ENCODE results near the gene PAQR8. TPM values are rescaled to one million over a fixed set of nuclear protein-coding genes. Genes with fewer than 3 reads are reported as not detected.

The PAQR8 gene
- total and polyA plus RNA-seq, 2 of the 13 experiments (the other 11 are each of a cell fraction or from before 2014, with no cell fraction given) = 37.7 to 50.7 TPM

DNA sequence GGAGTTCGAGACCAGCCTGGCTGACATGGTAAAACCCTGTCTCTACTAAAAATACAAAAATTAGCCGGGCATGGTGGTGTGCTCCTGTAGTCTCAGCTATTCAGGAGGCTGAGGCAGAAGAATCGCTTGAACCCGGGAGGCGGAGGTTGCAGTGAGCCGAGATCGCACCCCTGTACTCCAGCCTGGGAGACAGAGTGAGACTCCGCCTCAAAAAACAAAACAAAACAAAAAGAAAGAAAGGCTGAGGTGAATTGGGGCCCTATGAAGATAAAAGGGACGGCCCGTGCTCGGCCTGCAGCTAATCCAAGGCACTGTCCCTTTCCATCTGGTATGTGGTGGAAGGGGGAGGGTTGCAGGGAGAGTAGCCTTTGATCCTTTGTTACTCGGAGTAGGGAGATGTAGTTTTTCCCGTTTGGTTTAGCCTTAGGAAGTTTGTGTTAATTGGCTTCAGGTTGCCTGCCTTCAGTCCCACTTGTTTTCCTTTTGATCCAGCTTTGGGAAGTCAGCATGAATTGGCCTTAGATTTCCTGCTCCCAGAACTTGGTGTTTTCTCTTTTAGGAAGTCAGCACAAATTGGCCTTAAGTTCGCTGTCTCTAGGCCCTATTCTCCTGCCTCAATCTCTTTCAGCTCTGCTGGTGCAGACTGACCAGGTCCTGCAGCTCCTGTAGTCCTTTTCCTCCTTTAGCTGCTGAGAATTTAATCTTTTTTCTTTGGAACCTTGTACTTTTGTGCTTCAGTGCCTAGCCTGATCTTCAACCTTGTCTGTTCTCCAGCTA is 36.1 kb upstream of the PAQR8 start (continued):
- TF ChIP-seq ZIK1 (CRISPR knock-in tag; IDR thresholded peaks at IDR 0.05; ENCODE audit: borderline replicate concordance, low read depth) = no peak
- peak; percentile 11 for TF ChIP-seq MED8 (CRISPR knock-in tag; IDR thresholded peaks at IDR 0.05; ENCODE audit: insufficient replicate concordance)
- peak; percentile 99 for TF ChIP-seq SOX5 (CRISPR knock-in tag; IDR thresholded peaks at IDR 0.05; ENCODE audit: borderline replicate concordance)
- TF ChIP-seq, protein P1, sequence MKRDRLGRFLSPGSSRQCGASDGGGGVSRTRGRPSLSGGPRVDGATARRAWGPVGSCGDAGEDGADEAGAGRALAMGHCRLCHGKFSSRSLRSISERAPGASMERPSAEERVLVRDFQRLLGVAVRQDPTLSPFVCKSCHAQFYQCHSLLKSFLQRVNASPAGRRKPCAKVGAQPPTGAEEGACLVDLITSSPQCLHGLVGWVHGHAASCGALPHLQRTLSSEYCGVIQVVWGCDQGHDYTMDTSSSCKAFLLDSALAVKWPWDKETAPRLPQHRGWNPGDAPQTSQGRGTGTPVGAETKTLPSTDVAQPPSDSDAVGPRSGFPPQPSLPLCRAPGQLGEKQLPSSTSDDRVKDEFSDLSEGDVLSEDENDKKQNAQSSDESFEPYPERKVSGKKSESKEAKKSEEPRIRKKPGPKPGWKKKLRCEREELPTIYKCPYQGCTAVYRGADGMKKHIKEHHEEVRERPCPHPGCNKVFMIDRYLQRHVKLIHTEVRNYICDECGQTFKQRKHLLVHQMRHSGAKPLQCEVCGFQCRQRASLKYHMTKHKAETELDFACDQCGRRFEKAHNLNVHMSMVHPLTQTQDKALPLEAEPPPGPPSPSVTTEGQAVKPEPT (CRISPR knock-in tag; IDR thresholded peaks at IDR 0.05; ENCODE audit: low read depth) = no peak
- TF ChIP-seq ZNF207 (IDR thresholded peaks at IDR 0.05; ENCODE audit: borderline replicate concordance) = no peak
- no peak for TF ChIP-seq ZNF83 (CRISPR knock-in tag; IDR thresholded peaks at IDR 0.05; ENCODE audit: borderline replicate concordance)
- TF ChIP-seq ZNF460 (CRISPR knock-in tag; IDR thresholded peaks at IDR 0.05; ENCODE audit: borderline replicate concordance) = no peak
- TF ChIP-seq, protein P2, sequence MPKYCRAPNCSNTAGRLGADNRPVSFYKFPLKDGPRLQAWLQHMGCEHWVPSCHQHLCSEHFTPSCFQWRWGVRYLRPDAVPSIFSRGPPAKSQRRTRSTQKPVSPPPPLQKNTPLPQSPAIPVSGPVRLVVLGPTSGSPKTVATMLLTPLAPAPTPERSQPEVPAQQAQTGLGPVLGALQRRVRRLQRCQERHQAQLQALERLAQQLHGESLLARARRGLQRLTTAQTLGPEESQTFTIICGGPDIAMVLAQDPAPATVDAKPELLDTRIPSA (CRISPR knock-in tag; IDR thresholded peaks at IDR 0.05; ENCODE audit: borderline replicate concordance) = no peak
- TF ChIP-seq ZNF431 (CRISPR knock-in tag; IDR thresholded peaks at IDR 0.05; ENCODE audit: borderline replicate concordance, low read depth) = 0 out of 2 replicates have a peak, but pooled peaks have one; percentile 9
- peak; percentile 90 for TF ChIP-seq DMAP1 (CRISPR knock-in tag; IDR thresholded peaks at IDR 0.05)
- TF ChIP-seq ZNF232 (CRISPR knock-in tag; IDR thresholded peaks at IDR 0.05; ENCODE audit: borderline replicate concordance) = peak; percentile 50; the same call in 1 of the 2 replicates
- TF ChIP-seq, protein P3, sequence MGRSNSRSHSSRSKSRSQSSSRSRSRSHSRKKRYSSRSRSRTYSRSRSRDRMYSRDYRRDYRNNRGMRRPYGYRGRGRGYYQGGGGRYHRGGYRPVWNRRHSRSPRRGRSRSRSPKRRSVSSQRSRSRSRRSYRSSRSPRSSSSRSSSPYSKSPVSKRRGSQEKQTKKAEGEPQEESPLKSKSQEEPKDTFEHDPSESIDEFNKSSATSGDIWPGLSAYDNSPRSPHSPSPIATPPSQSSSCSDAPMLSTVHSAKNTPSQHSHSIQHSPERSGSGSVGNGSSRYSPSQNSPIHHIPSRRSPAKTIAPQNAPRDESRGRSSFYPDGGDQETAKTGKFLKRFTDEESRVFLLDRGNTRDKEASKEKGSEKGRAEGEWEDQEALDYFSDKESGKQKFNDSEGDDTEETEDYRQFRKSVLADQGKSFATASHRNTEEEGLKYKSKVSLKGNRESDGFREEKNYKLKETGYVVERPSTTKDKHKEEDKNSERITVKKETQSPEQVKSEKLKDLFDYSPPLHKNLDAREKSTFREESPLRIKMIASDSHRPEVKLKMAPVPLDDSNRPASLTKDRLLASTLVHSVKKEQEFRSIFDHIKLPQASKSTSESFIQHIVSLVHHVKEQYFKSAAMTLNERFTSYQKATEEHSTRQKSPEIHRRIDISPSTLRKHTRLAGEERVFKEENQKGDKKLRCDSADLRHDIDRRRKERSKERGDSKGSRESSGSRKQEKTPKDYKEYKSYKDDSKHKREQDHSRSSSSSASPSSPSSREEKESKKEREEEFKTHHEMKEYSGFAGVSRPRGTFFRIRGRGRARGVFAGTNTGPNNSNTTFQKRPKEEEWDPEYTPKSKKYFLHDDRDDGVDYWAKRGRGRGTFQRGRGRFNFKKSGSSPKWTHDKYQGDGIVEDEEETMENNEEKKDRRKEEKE (IDR thresholded peaks at IDR 0.05) = no peak
- no peak for TF ChIP-seq CHD4 (IDR thresholded peaks at IDR 0.05; ENCODE audit: borderline replicate concordance, low read length)
- no peak for TF ChIP-seq FIP1L1 (IDR thresholded peaks at IDR 0.05; ENCODE audit: borderline replicate concordance, insufficient read depth, low read depth, low read length)
- TF ChIP-seq REPIN1 (CRISPR knock-in tag; IDR thresholded peaks at IDR 0.05; ENCODE audit: borderline replicate concordance, low read depth) = peak; percentile 83
- 0 out of 2 replicates have a peak, but pooled peaks have one; percentile 53 for TF ChIP-seq NCOA5 (CRISPR knock-in tag; IDR thresholded peaks at IDR 0.05)
- TF ChIP-seq, protein P4, sequence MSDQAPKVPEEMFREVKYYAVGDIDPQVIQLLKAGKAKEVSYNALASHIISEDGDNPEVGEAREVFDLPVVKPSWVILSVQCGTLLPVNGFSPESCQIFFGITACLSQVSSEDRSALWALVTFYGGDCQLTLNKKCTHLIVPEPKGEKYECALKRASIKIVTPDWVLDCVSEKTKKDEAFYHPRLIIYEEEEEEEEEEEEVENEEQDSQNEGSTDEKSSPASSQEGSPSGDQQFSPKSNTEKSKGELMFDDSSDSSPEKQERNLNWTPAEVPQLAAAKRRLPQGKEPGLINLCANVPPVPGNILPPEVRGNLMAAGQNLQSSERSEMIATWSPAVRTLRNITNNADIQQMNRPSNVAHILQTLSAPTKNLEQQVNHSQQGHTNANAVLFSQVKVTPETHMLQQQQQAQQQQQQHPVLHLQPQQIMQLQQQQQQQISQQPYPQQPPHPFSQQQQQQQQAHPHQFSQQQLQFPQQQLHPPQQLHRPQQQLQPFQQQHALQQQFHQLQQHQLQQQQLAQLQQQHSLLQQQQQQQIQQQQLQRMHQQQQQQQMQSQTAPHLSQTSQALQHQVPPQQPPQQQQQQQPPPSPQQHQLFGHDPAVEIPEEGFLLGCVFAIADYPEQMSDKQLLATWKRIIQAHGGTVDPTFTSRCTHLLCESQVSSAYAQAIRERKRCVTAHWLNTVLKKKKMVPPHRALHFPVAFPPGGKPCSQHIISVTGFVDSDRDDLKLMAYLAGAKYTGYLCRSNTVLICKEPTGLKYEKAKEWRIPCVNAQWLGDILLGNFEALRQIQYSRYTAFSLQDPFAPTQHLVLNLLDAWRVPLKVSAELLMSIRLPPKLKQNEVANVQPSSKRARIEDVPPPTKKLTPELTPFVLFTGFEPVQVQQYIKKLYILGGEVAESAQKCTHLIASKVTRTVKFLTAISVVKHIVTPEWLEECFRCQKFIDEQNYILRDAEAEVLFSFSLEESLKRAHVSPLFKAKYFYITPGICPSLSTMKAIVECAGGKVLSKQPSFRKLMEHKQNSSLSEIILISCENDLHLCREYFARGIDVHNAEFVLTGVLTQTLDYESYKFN (CRISPR knock-in tag; conservative IDR thresholded peaks at IDR 0.05) = peak; percentile 92
